Mesendoderm (in vitro differentiated cells): ENCODE measurements around the gene CTNNA2.

ENCODE experiments used
- DNase-seq: peaks from one replicate; pipeline ENCODE4 v3.0.0; 2013
- H2AK5ac ChIP-seq: 2 replicates; pipeline ENCODE4 v1.6.1; 2013; ENCODE audit warnings: low read length, inconsistent platforms
- H2BK120ac ChIP-seq: 2 replicates; pipeline ENCODE4 v1.6.1; 2013; ENCODE audit warnings: low read depth, mild to moderate bottlenecking, low read length, moderate library complexity, mixed read lengths
- H2BK15ac ChIP-seq: replicated peaks from 2 replicates; pipeline ENCODE4 v1.6.1; 2013; ENCODE audit warnings: low read depth, mild to moderate bottlenecking, moderate library complexity
- H2BK5ac ChIP-seq: 2 replicates; pipeline ENCODE4 v1.6.1; 2013; ENCODE audit warnings: low read length, inconsistent platforms
- H3K18ac ChIP-seq: 2 replicates; pipeline ENCODE4 v1.6.1; 2013; ENCODE audit warnings: mild to moderate bottlenecking, low read length, mixed read lengths
- H3K23ac ChIP-seq: one replicate; pipeline ENCODE4 v1.6.1; 2013; ENCODE audit warnings: low read length
- H3K27ac ChIP-seq: 2 replicates; pipeline ENCODE4 v1.5.1; 2013; ENCODE audit warnings: low read depth, mild to moderate bottlenecking, inconsistent platforms, low read length, moderate library complexity
- H3K27me3 ChIP-seq: 2 replicates; pipeline ENCODE4 v1.6.1; 2013; ENCODE audit warnings: low read length, control low read depth, mild to moderate bottlenecking, inconsistent platforms; ENCODE audit not compliant: insufficient read depth, poor library complexity
- H3K36me3 ChIP-seq: 2 replicates; pipeline ENCODE4 v1.6.1; 2013; ENCODE audit warnings: low read length, inconsistent platforms; ENCODE audit not compliant: control insufficient read depth, insufficient read depth
- H3K4ac ChIP-seq: one replicate; pipeline ENCODE4 v1.6.1; 2013; ENCODE audit warnings: low read depth, mild to moderate bottlenecking, low read length, moderate library complexity
- H3K4me1 ChIP-seq: 2 replicates; pipeline ENCODE4 v1.6.1; 2013; ENCODE audit warnings: low read depth, low read length, inconsistent platforms; ENCODE audit not compliant: control insufficient read depth
- H3K4me2 ChIP-seq: 2 replicates; pipeline ENCODE4 v1.6.1; 2013; ENCODE audit warnings: low read length
- H3K4me3 ChIP-seq: 2 replicates; pipeline ENCODE4 v1.5.1; 2013; ENCODE audit warnings: mild to moderate bottlenecking, low read length
- H3K56ac ChIP-seq: one replicate; pipeline ENCODE4 v1.6.1; 2013; ENCODE audit warnings: low read length
- H3K79me1 ChIP-seq: 2 replicates; pipeline ENCODE4 v1.6.1; 2013; ENCODE audit warnings: low read length, inconsistent platforms
- H3K79me2 ChIP-seq: 2 replicates; pipeline ENCODE4 v1.6.1; 2013; ENCODE audit warnings: mild to moderate bottlenecking, low read length; ENCODE audit not compliant: control insufficient read depth, insufficient read depth
- H3K9ac ChIP-seq: 2 replicates; pipeline ENCODE4 v1.6.1; 2013; ENCODE audit warnings: low read length, inconsistent platforms
- H4K5ac ChIP-seq: one replicate; pipeline ENCODE4 v1.6.1; 2013; ENCODE audit warnings: low read length
- H4K8ac ChIP-seq: one replicate; pipeline ENCODE4 v1.6.1; 2013; ENCODE audit warnings: low read depth, mild to moderate bottlenecking, control low read depth, low read length, moderate library complexity
- WGBS: extraction: QIAGEN DNeasy Blood & Tissue Kit; methylation state at CpG from one replicate; pipeline ENCODE4 v1.1.7; 2013; ENCODE audit warnings: low lambda C conversion rate, missing lambda C conversion rate; ENCODE audit not compliant: insufficient coverage; ENCODE audit errors: extremely low coverage; 5-methylcytosine and 5-hydroxymethylcytosine counted together

CTNNA2 gene

GRCh38 chr2:79721966-79722365, 209.1 kb downstream of the CTNNA2 start:
- Histone ChIP-seq H2BK120ac (no peak overlapping the region), H3K56ac (no peak overlapping the region), H3K18ac (no peak overlapping the region), H3K27ac (no peak overlapping the region), H3K4me2 (no peak overlapping the region), H2BK15ac (no peak overlapping the region), H2AK5ac (no peak overlapping the region), H3K4me1 (no peaks in the 10 kb centered on the region), H2BK5ac (no peak overlapping the region), H3K79me1 (no peaks in the 10 kb centered on the region), H3K36me3 (no peaks in the 10 kb centered on the region), H3K27me3 (no peaks in the 10 kb centered on the region), H3K23ac (no peak overlapping the region), H4K5ac (no peak overlapping the region), H3K9ac (no peak overlapping the region), H3K4ac (no peak overlapping the region), H3K79me2 (no peaks in the 10 kb centered on the region), H3K4me3 (no peak overlapping the region), H4K8ac (no peak overlapping the region)
- no CpG with 5 or more reads among the region's 3 CpGs for WGBS
- no peak for DNase-seq

GRCh38 chr2:79723830-79724229, 211.0 kb downstream of the CTNNA2 start:
- H3K36me3 ChIP-seq, result no peaks in the 10 kb centered on the region
- no peak overlapping the region for H2AK5ac ChIP-seq
- H3K79me2 ChIP-seq, result no peaks in the 10 kb centered on the region
- WGBS, result no CpG with 5 or more reads among the region's 2 CpGs
- H3K27me3 ChIP-seq, result no peaks in the 10 kb centered on the region
- H3K4ac ChIP-seq, result no peak overlapping the region
- no peak overlapping the region for H2BK5ac ChIP-seq
- no peak overlapping the region for H3K27ac ChIP-seq
- H2BK15ac ChIP-seq, result no peak overlapping the region
- no peak overlapping the region for H4K5ac ChIP-seq
- H3K4me1 ChIP-seq, result no peaks in the 10 kb centered on the region
- H3K4me3 ChIP-seq, result no peak overlapping the region
- DNase-seq, result no peak
- no peaks in the 10 kb centered on the region for H3K79me1 ChIP-seq
- no peak overlapping the region for H2BK120ac ChIP-seq
- H3K4me2 ChIP-seq, result no peak overlapping the region
- no peak overlapping the region for H3K18ac ChIP-seq
- H3K9ac ChIP-seq, result no peak overlapping the region
- H3K56ac ChIP-seq, result no peak overlapping the region
- no peak overlapping the region for H3K23ac ChIP-seq
- no peak overlapping the region for H4K8ac ChIP-seq

- H2AK5ac ChIP-seq, result no peak overlapping the region
- H3K27ac ChIP-seq, result no peak overlapping the region
- H3K9ac ChIP-seq, result no peak overlapping the region
- H3K79me1 ChIP-seq, result no peaks in the 10 kb centered on the region
- no peak overlapping the region for H2BK15ac ChIP-seq
- no peaks in the 10 kb centered on the region for H3K36me3 ChIP-seq
- H2BK5ac ChIP-seq, result no peak overlapping the region
- no peak overlapping the region for H3K18ac ChIP-seq
- peak; percentile 12 for DNase-seq
- H4K5ac ChIP-seq, result no peak overlapping the region
- H3K4me3 ChIP-seq, result no peak overlapping the region
- no peak overlapping the region for H3K23ac ChIP-seq
- no peak overlapping the region for H3K56ac ChIP-seq
- H4K8ac ChIP-seq, result no peak overlapping the region
- H3K79me2 ChIP-seq, result no peaks in the 10 kb centered on the region
- H3K4ac ChIP-seq, result no peak overlapping the region
- H3K27me3 ChIP-seq, result no peaks in the 10 kb centered on the region
- no peak overlapping the region for H3K4me2 ChIP-seq
- no CpG with 5 or more reads among the region's 1 CpG for WGBS
- no peak overlapping the region for H2BK120ac ChIP-seq
- H3K4me1 ChIP-seq, result no peaks in the 10 kb centered on the region
Observed at GRCh38 chr2:79729532-79729931, 216.7 kb downstream of the CTNNA2 start.

GRCh38 chr2:79734518-79734917, 221.7 kb downstream of the CTNNA2 start:
- H3K27me3 ChIP-seq, result no peaks in the 10 kb centered on the region
- H3K23ac ChIP-seq, result no peak overlapping the region
- no peak overlapping the region for H2BK15ac ChIP-seq
- no CpG with 5 or more reads among the region's 1 CpG for WGBS
- H4K8ac ChIP-seq, result no peak overlapping the region
- H3K79me1 ChIP-seq, result no peaks in the 10 kb centered on the region
- H3K4me3 ChIP-seq, result no peak overlapping the region
- H3K27ac ChIP-seq, result no peak overlapping the region
- H3K4me1 ChIP-seq, result no peaks in the 10 kb centered on the region
- no peak overlapping the region for H2AK5ac ChIP-seq
- H3K18ac ChIP-seq, result no peak overlapping the region
- no peak overlapping the region for H4K5ac ChIP-seq
- no peak overlapping the region for H3K56ac ChIP-seq
- H3K79me2 ChIP-seq, result no peaks in the 10 kb centered on the region
- no peak overlapping the region for H2BK5ac ChIP-seq
- no peak overlapping the region for H3K9ac ChIP-seq
- no peaks in the 10 kb centered on the region for H3K36me3 ChIP-seq
- no peak overlapping the region for H2BK120ac ChIP-seq
- no peak for DNase-seq
- H3K4me2 ChIP-seq, result no peak overlapping the region
- no peak overlapping the region for H3K4ac ChIP-seq

GRCh38 chr2:79740879-79741443, 228.1 kb downstream of the CTNNA2 start:
- H2BK120ac ChIP-seq, result no peak overlapping the region
- H3K56ac ChIP-seq, result no peak overlapping the region
- H3K18ac ChIP-seq, result no peak overlapping the region
- no peak overlapping the region for H4K8ac ChIP-seq
- H2BK15ac ChIP-seq, result no peak overlapping the region
- H2BK5ac ChIP-seq, result no peak overlapping the region
- H3K27ac ChIP-seq, result no peak overlapping the region
- H3K27me3 ChIP-seq, result no peaks in the 10 kb centered on the region
- H4K5ac ChIP-seq, result no peak overlapping the region
- H3K9ac ChIP-seq, result no peak overlapping the region
- H3K79me2 ChIP-seq, result no peaks in the 10 kb centered on the region
- no peak overlapping the region for H3K4me3 ChIP-seq
- no peak overlapping the region for H2AK5ac ChIP-seq
- DNase-seq, result no peak
- H3K23ac ChIP-seq, result no peak overlapping the region
- whole genome bisulfite sequencing, result no CpG with 5 or more reads among the region's 6 CpGs
- H3K79me1 ChIP-seq, result no peaks in the 10 kb centered on the region
- no peak overlapping the region for H3K4me2 ChIP-seq
- H3K4me1 ChIP-seq, result no peaks in the 10 kb centered on the region
- no peaks in the 10 kb centered on the region for H3K36me3 ChIP-seq
- H3K4ac ChIP-seq, result no peak overlapping the region

- WGBS, result no CpG with 5 or more reads among the region's 6 CpGs
Observed at GRCh38 chr2:79750321-79750720, 237.5 kb downstream of the CTNNA2 start.

More at GRCh38 chr2:79750321-79750720, 237.5 kb downstream of the CTNNA2 start:
- no peak overlapping the region for H3K4me3 ChIP-seq
- no peak overlapping the region for H3K4me2 ChIP-seq
- H3K79me2 ChIP-seq, result no peaks in the 10 kb centered on the region
- no peak overlapping the region for H3K18ac ChIP-seq
- H2BK5ac ChIP-seq, result no peak overlapping the region
- no peaks in the 10 kb centered on the region for H3K4me1 ChIP-seq
- H3K27me3 ChIP-seq, result no peaks in the 10 kb centered on the region
- H3K23ac ChIP-seq, result no peak overlapping the region
- no peak overlapping the region for H3K56ac ChIP-seq
- no peak overlapping the region for H3K27ac ChIP-seq
- H4K8ac ChIP-seq, result no peak overlapping the region
- H3K4ac ChIP-seq, result no peak overlapping the region
- H3K9ac ChIP-seq, result no peak overlapping the region
- H3K79me1 ChIP-seq, result no peaks in the 10 kb centered on the region
- no peak overlapping the region for H2BK15ac ChIP-seq
- no peak overlapping the region for H4K5ac ChIP-seq
- peak; percentile 41 for DNase-seq
- no peaks in the 10 kb centered on the region for H3K36me3 ChIP-seq
- no peak overlapping the region for H2AK5ac ChIP-seq
- no peak overlapping the region for H2BK120ac ChIP-seq
